Adrenal gland (tissue), 5 donors: ENCODE results near the gene KLHL11.

Source experiments
- POLR2A ChIP-seq, 2 donors: fragments of 450-650 bp; IDR thresholded peaks; one replicate each; pipeline ENCODE4 v1.6.1; 2017; ENCODE audit warnings: antibody characterized with exemption in 2 of 2, mild to moderate bottlenecking in 2 of 2, moderate library complexity in 1 of 2
- TF ChIP-seq, protein P1 (sequence below), 6 experiments: fragments of 450-650 bp in 4 of 6; fragments of 200-600 bp in 2 of 6; sonication (generic) in 1 of 6; IDR thresholded peaks; 1 replicate in 5 of 6; 2 replicates in 1 of 6; pipeline versions ENCODE4 v1.5.1 to v1.8.0; 2016 to 2021; ENCODE audit warnings: antibody characterized with exemption in 6 of 6, mild to moderate bottlenecking in 2 of 6, moderate library complexity in 1 of 6
- donor health status: DM: no; HTN: no; CAD: no.

DNA sequence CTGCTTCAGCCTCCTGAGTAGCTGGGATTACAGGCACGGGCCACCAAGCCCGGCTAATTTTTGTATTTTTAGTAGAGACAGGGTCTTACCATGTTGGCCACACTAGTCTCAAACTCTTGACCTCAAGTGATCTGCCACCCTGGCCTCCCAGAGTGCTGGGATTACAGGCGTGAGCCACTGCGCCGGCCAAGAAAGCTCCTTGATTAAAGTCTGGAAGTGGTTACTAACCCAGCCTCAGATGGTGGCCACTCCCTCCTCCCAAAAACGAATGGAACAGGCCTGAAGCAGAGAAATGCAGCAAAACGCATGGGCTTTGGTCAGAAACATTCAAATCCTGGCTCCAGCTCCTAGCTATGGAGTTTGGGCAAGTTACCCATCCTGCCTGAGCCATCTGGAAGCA lies 41.1 kb downstream of the KLHL11 start:
- TF ChIP-seq, protein P1, sequence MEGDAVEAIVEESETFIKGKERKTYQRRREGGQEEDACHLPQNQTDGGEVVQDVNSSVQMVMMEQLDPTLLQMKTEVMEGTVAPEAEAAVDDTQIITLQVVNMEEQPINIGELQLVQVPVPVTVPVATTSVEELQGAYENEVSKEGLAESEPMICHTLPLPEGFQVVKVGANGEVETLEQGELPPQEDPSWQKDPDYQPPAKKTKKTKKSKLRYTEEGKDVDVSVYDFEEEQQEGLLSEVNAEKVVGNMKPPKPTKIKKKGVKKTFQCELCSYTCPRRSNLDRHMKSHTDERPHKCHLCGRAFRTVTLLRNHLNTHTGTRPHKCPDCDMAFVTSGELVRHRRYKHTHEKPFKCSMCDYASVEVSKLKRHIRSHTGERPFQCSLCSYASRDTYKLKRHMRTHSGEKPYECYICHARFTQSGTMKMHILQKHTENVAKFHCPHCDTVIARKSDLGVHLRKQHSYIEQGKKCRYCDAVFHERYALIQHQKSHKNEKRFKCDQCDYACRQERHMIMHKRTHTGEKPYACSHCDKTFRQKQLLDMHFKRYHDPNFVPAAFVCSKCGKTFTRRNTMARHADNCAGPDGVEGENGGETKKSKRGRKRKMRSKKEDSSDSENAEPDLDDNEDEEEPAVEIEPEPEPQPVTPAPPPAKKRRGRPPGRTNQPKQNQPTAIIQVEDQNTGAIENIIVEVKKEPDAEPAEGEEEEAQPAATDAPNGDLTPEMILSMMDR (IDR thresholded peaks at IDR 0.05), result no peak
- no peak for TF ChIP-seq POLR2A (IDR thresholded peaks at IDR 0.05)
